ENCODE results near the gene TARBP1.

TARBP1 gene

GRCh38 chr1:234525099-234525799 is 46.3 kb upstream of the TARBP1 start:
- peak; percentile 38 for DNase-seq
- H3K56ac ChIP-seq (ENCODE audit: low read length) = no peak overlapping the region
- no peaks in the 10 kb centered on the region for H3K4me1 ChIP-seq (ENCODE audit: control insufficient read depth, low read depth, low read length)
- H3K4me3 ChIP-seq (ENCODE audit: low read length) = no peak overlapping the region
- H3K18ac ChIP-seq (ENCODE audit: low read length) = no peak overlapping the region
- no peaks in the 10 kb centered on the region for H3K27me3 ChIP-seq (ENCODE audit: insufficient read depth, low read length, poor library complexity)
- no peak overlapping the region for H2BK5ac ChIP-seq (ENCODE audit: low read length)
- no peak overlapping the region for H4K8ac ChIP-seq (ENCODE audit: low read depth, low read length)
- no peaks in the 10 kb centered on the region for H3K79me2 ChIP-seq (ENCODE audit: control insufficient read depth, insufficient read depth, low read length)
- H3K23ac ChIP-seq (ENCODE audit: low read length) = no peak overlapping the region
- no peak overlapping the region for H3K9ac ChIP-seq (ENCODE audit: low read length)
- H2BK15ac ChIP-seq (replicated peaks; ENCODE audit: low read depth) = no peak overlapping the region
- H3K36me3 ChIP-seq (ENCODE audit: control insufficient read depth, insufficient read depth, low read length) = no peaks in the 10 kb centered on the region
- no CpG with 5 or more reads among the region's 5 CpGs for WGBS (ENCODE audit: extremely low coverage, insufficient coverage, low lambda C conversion rate)
- no peak overlapping the region for H3K4ac ChIP-seq (ENCODE audit: low read depth, low read length)
- H2AK5ac ChIP-seq (ENCODE audit: low read length) = no peak overlapping the region
- no peak overlapping the region for H4K5ac ChIP-seq (ENCODE audit: low read length)
- H3K4me2 ChIP-seq (ENCODE audit: low read length) = no peak overlapping the region
- no peaks in the 10 kb centered on the region for H3K79me1 ChIP-seq (ENCODE audit: low read length)
- H3K27ac ChIP-seq (ENCODE audit: low read depth, low read length) = no peak overlapping the region
- H2BK120ac ChIP-seq (ENCODE audit: low read depth, low read length) = no peak overlapping the region

DNA sequence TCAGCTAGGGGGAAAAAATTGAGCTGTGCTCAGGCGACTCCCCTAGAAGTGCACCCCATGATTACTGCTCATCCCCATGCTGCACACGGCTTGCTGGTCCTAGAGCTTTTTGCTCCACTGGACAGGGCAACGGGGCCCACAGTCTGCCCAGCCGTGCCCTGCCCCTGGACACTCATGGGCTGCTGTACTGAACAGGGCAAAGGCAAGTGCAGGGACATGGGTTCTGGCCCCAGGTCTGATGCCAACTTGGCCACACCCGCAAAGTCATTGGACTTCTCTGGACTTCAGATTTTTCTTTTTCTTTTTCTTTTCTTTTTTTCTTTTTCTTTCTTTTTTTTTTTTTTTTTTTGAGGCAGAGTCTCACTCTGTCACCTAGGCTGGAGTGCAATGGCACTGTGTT is 42.9 kb upstream of the TARBP1 start:
- Histone ChIP-seq H2BK120ac (ENCODE audit: low read depth, low read length) (no peak overlapping the region), H3K27ac (ENCODE audit: low read depth, low read length) (no peak overlapping the region), H3K27me3 (ENCODE audit: insufficient read depth, low read length, poor library complexity) (no peaks in the 10 kb centered on the region), H2BK15ac (replicated peaks; ENCODE audit: low read depth) (no peak overlapping the region), H3K4me3 (ENCODE audit: low read length) (no peak overlapping the region), H2BK5ac (ENCODE audit: low read length) (no peak overlapping the region), H2AK5ac (ENCODE audit: low read length) (no peak overlapping the region), H3K18ac (ENCODE audit: low read length) (no peak overlapping the region), H3K79me2 (ENCODE audit: control insufficient read depth, insufficient read depth, low read length) (no peaks in the 10 kb centered on the region), H3K23ac (ENCODE audit: low read length) (no peak overlapping the region), H3K4me1 (ENCODE audit: control insufficient read depth, low read depth, low read length) (no peaks in the 10 kb centered on the region), H3K4me2 (ENCODE audit: low read length) (no peak overlapping the region), H3K79me1 (ENCODE audit: low read length) (no peaks in the 10 kb centered on the region), H3K56ac (ENCODE audit: low read length) (no peak overlapping the region), H3K4ac (ENCODE audit: low read depth, low read length) (no peak overlapping the region), H3K36me3 (ENCODE audit: control insufficient read depth, insufficient read depth, low read length) (no peaks in the 10 kb centered on the region), H4K5ac (ENCODE audit: low read length) (no peak overlapping the region), H3K9ac (ENCODE audit: low read length) (no peak overlapping the region), H4K8ac (ENCODE audit: low read depth, low read length) (no peak overlapping the region)
- DNase-seq = no peak
- no CpG with 5 or more reads among the region's 5 CpGs for WGBS (ENCODE audit: extremely low coverage, insufficient coverage, low lambda C conversion rate)

- Histone ChIP-seq H3K18ac (ENCODE audit: low read length) (no peak overlapping the region), H2BK15ac (replicated peaks; ENCODE audit: low read depth) (no peak overlapping the region), H3K4me2 (ENCODE audit: low read length) (no peak overlapping the region), H3K4me3 (ENCODE audit: low read length) (no peak overlapping the region), H2BK5ac (ENCODE audit: low read length) (no peak overlapping the region), H4K8ac (ENCODE audit: low read depth, low read length) (no peak overlapping the region), H3K79me2 (ENCODE audit: control insufficient read depth, insufficient read depth, low read length) (no peaks in the 10 kb centered on the region), H3K79me1 (ENCODE audit: low read length) (no peaks in the 10 kb centered on the region), H2BK120ac (ENCODE audit: low read depth, low read length) (no peak overlapping the region), H3K27ac (ENCODE audit: low read depth, low read length) (no peak overlapping the region), H3K27me3 (ENCODE audit: insufficient read depth, low read length, poor library complexity) (no peaks in the 10 kb centered on the region), H3K56ac (ENCODE audit: low read length) (no peak overlapping the region), H3K36me3 (ENCODE audit: control insufficient read depth, insufficient read depth, low read length) (no peaks in the 10 kb centered on the region), H3K9ac (ENCODE audit: low read length) (no peak overlapping the region), H3K4me1 (ENCODE audit: control insufficient read depth, low read depth, low read length) (no peaks in the 10 kb centered on the region), H3K4ac (ENCODE audit: low read depth, low read length) (no peak overlapping the region), H2AK5ac (ENCODE audit: low read length) (no peak overlapping the region), H3K23ac (ENCODE audit: low read length) (no peak overlapping the region), H4K5ac (ENCODE audit: low read length) (no peak overlapping the region)
- WGBS (ENCODE audit: extremely low coverage, insufficient coverage, low lambda C conversion rate) = no CpG with 5 or more reads among the region's 6 CpGs
- DNase-seq = no peak
Measured at GRCh38 chr1:234520908-234521817, 42.2 kb upstream of the TARBP1 start.

GRCh38 chr1:234519506-234519905 is 40.5 kb upstream of the TARBP1 start:
- no peak overlapping the region for H2AK5ac ChIP-seq (ENCODE audit: low read length)
- no peak overlapping the region for H3K4me3 ChIP-seq (ENCODE audit: low read length)
- H3K4ac ChIP-seq (ENCODE audit: low read depth, low read length) = no peak overlapping the region
- no peak overlapping the region for H2BK5ac ChIP-seq (ENCODE audit: low read length)
- H4K5ac ChIP-seq (ENCODE audit: low read length) = no peak overlapping the region
- H3K9ac ChIP-seq (ENCODE audit: low read length) = no peak overlapping the region
- no peaks in the 10 kb centered on the region for H3K79me2 ChIP-seq (ENCODE audit: control insufficient read depth, insufficient read depth, low read length)
- H4K8ac ChIP-seq (ENCODE audit: low read depth, low read length) = no peak overlapping the region
- no peaks in the 10 kb centered on the region for H3K79me1 ChIP-seq (ENCODE audit: low read length)
- no peaks in the 10 kb centered on the region for H3K27me3 ChIP-seq (ENCODE audit: insufficient read depth, low read length, poor library complexity)
- H3K23ac ChIP-seq (ENCODE audit: low read length) = no peak overlapping the region
- H2BK15ac ChIP-seq (replicated peaks; ENCODE audit: low read depth) = no peak overlapping the region
- H3K4me1 ChIP-seq (ENCODE audit: control insufficient read depth, low read depth, low read length) = peaks cover 2% of the 10 kb centered on the region
- no CpG with 5 or more reads among the region's 10 CpGs for WGBS (ENCODE audit: extremely low coverage, insufficient coverage, low lambda C conversion rate)
- no peak overlapping the region for H3K56ac ChIP-seq (ENCODE audit: low read length)
- no peak for DNase-seq
- no peak overlapping the region for H3K4me2 ChIP-seq (ENCODE audit: low read length)
- H3K36me3 ChIP-seq (ENCODE audit: control insufficient read depth, insufficient read depth, low read length) = no peaks in the 10 kb centered on the region
- H3K27ac ChIP-seq (ENCODE audit: low read depth, low read length) = no peak overlapping the region
- no peak overlapping the region for H2BK120ac ChIP-seq (ENCODE audit: low read depth, low read length)
- no peak overlapping the region for H3K18ac ChIP-seq (ENCODE audit: low read length)

DNA sequence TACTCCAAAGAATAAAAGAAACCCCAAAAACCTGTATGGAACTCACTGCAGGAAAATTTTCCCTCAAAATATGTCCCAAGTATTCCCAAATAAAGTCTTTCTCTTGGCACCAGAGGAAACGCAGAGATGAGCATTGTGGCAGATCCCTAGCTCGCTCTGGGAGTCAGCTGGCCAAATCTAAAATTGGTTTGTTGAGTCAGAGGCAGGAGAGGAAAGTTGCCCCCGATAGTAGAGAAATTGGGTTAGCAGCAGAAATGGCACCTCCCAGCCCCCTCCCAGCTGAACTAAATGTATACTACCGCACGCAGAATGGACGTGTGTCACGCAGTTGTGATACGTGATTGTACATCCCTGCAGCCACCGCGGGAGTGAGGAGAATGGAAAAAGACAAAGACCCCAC is 39.9 kb upstream of the TARBP1 start:
- Histone ChIP-seq H2BK5ac (ENCODE audit: low read length) (no peak overlapping the region), H3K79me1 (ENCODE audit: low read length) (no peaks in the 10 kb centered on the region), H2BK120ac (ENCODE audit: low read depth, low read length) (no peak overlapping the region), H3K27ac (ENCODE audit: low read depth, low read length) (no peak overlapping the region), H3K36me3 (ENCODE audit: control insufficient read depth, insufficient read depth, low read length) (no peaks in the 10 kb centered on the region), H3K4me3 (ENCODE audit: low read length) (no peak overlapping the region), H3K27me3 (ENCODE audit: insufficient read depth, low read length, poor library complexity) (no peaks in the 10 kb centered on the region), H3K56ac (ENCODE audit: low read length) (no peak overlapping the region), H3K23ac (ENCODE audit: low read length) (no peak overlapping the region), H3K18ac (ENCODE audit: low read length) (no peak overlapping the region), H3K9ac (ENCODE audit: low read length) (no peak overlapping the region), H4K8ac (ENCODE audit: low read depth, low read length) (no peak overlapping the region), H4K5ac (ENCODE audit: low read length) (no peak overlapping the region), H2AK5ac (ENCODE audit: low read length) (no peak overlapping the region), H3K79me2 (ENCODE audit: control insufficient read depth, insufficient read depth, low read length) (no peaks in the 10 kb centered on the region), H3K4me1 (ENCODE audit: control insufficient read depth, low read depth, low read length) (peaks cover 2% of the 10 kb centered on the region), H3K4me2 (ENCODE audit: low read length) (no peak overlapping the region), H2BK15ac (replicated peaks; ENCODE audit: low read depth) (no peak overlapping the region), H3K4ac (ENCODE audit: low read depth, low read length) (no peak overlapping the region)
- no CpG with 5 or more reads among the region's 10 CpGs for WGBS (ENCODE audit: extremely low coverage, insufficient coverage, low lambda C conversion rate)
- DNase-seq = no peak

All from mesendoderm (in vitro differentiated cells).